ENCODE results near the gene MYRF.

DNA sequence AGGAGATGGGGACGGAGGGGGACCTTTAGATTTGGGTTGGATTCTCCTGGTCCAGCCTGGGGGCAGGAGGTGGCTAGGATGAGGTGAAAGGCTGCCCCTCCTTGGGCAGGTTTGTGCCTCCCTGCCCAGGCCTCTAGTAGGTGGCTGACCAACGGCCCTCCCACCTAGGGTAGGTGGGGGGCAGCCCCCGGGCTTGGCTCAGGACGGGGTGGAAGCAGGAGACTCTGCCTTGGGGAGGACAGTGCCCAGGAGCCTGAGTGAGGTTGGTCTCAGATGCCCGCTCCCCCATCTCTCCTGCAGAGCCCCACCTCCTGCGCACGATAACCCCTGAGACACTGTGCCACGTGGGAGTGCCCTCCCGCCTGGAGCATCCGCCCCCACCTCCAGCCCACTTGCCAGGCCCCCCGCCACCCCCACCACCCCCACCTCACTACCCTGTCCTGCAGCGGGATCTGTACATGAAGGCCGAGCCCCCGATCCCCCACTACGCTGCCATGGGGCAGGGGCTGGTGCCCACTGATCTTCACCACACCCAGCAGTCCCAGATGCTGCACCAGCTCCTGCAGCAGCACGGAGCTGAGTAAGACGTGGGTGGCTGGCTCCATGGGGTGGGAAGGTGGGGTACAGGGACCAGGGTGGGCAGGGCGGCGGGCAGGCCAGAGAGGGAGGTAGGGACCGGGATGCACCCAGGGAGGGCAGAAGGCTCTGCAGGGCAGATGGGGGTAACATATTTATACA is 17.7 kb downstream of the MYRF start:
- TF ChIP-seq, protein P1, sequence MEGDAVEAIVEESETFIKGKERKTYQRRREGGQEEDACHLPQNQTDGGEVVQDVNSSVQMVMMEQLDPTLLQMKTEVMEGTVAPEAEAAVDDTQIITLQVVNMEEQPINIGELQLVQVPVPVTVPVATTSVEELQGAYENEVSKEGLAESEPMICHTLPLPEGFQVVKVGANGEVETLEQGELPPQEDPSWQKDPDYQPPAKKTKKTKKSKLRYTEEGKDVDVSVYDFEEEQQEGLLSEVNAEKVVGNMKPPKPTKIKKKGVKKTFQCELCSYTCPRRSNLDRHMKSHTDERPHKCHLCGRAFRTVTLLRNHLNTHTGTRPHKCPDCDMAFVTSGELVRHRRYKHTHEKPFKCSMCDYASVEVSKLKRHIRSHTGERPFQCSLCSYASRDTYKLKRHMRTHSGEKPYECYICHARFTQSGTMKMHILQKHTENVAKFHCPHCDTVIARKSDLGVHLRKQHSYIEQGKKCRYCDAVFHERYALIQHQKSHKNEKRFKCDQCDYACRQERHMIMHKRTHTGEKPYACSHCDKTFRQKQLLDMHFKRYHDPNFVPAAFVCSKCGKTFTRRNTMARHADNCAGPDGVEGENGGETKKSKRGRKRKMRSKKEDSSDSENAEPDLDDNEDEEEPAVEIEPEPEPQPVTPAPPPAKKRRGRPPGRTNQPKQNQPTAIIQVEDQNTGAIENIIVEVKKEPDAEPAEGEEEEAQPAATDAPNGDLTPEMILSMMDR (IDR thresholded peaks at IDR 0.05), result no peak
- TF ChIP-seq POLR2A (IDR thresholded peaks at IDR 0.05), result no peak
